CD4-positive, alpha-beta T cell treated with Interleukin-6 at 100 ng/mL for 8 hours (primary cell): ENCODE data around the gene GPNMB.
"Not testable (repeated sequence)": the region's sequence is repeated elsewhere in the genome, so short reads cannot be mapped to it uniquely, and the experiment has no call there.

Experiments used
- DNase-seq: peaks from one replicate; pipeline ENCODE4 v3.0.0-alpha.2; 2020; ENCODE audit warnings: mixed read lengths, low spot score

Gene GPNMB

GRCh38 chr7:23246555-23246954, at the start of gene GPNMB:
Gene GPNMB (plus strand): TSS chr7:23246775. CDS start chr7:23246858, 83 bp downstream.
- DNase-seq: no peak

- DNase-seq: not testable (repeated sequence)
Observed at GRCh38 chr7:23197745-23198144, 48.8 kb upstream of the GPNMB start.

- no peak for DNase-seq
Observed at GRCh38 chr7:23200331-23200730, 46.2 kb upstream of the GPNMB start.

GRCh38 chr7:23204241-23204640, 42.3 kb upstream of the GPNMB start:
- DNase-seq: no peak

GRCh38 chr7:23205577-23205908, 41.0 kb upstream of the GPNMB start:
- DNase-seq: no peak

GRCh38 chr7:23205909-23206767, 40.4 kb upstream of the GPNMB start:
- DNase-seq: no peak

GRCh38 chr7:23207021-23207420, 39.6 kb upstream of the GPNMB start:
- no peak for DNase-seq

- DNase-seq: no peak
Observed at GRCh38 chr7:23207884-23208283, 38.7 kb upstream of the GPNMB start.

- DNase-seq: no peak
Observed at GRCh38 chr7:23208316-23208715, 38.3 kb upstream of the GPNMB start.

GRCh38 chr7:23210506-23210905, 36.1 kb upstream of the GPNMB start:
- no peak for DNase-seq

GRCh38 chr7:23211589-23211988, 35.0 kb upstream of the GPNMB start:
- no peak for DNase-seq

GRCh38 chr7:23212395-23212794, 34.2 kb upstream of the GPNMB start:
- DNase-seq: no peak

- DNase-seq: no peak
Observed at GRCh38 chr7:23212841-23213240, 33.7 kb upstream of the GPNMB start.

- no peak for DNase-seq
Observed at GRCh38 chr7:23213755-23214154, 32.8 kb upstream of the GPNMB start.

- no peak for DNase-seq
Observed at GRCh38 chr7:23214423-23214822, 32.2 kb upstream of the GPNMB start.

- no peak for DNase-seq
Observed at GRCh38 chr7:23214938-23215337, 31.6 kb upstream of the GPNMB start.

GRCh38 chr7:23216021-23216420, 30.6 kb upstream of the GPNMB start:
- DNase-seq: no peak

GRCh38 chr7:23218196-23218595, 28.4 kb upstream of the GPNMB start:
- DNase-seq: no peak

- no peak for DNase-seq
Observed at GRCh38 chr7:23220690-23221305, 25.8 kb upstream of the GPNMB start.

GRCh38 chr7:23222439-23223030, 24.0 kb upstream of the GPNMB start:
- no peak for DNase-seq

GRCh38 chr7:23224364-23224763, 22.2 kb upstream of the GPNMB start:
- DNase-seq: not testable (repeated sequence)

- no peak for DNase-seq
Observed at GRCh38 chr7:23226844-23227450, 19.6 kb upstream of the GPNMB start.

- no peak for DNase-seq
Observed at GRCh38 chr7:23228412-23228811, 18.2 kb upstream of the GPNMB start.
